WI38 (cell line): ENCODE measurements around the gene KCNQ1OT1.

Experiments used
- H3K4me3 ChIP-seq: 2 replicates; pipeline ENCODE4 v1.5.1; 2011; ENCODE audit warnings: low read depth, mild to moderate bottlenecking, control low read depth, low read length
- TF ChIP-seq, protein P1 (sequence below): IDR thresholded peaks from 2 replicates; pipeline ENCODE4 v1.5.1; 2012; ENCODE audit warnings: low read depth, mild to moderate bottlenecking, control low read depth, low read length

The KCNQ1OT1 gene

DNA sequence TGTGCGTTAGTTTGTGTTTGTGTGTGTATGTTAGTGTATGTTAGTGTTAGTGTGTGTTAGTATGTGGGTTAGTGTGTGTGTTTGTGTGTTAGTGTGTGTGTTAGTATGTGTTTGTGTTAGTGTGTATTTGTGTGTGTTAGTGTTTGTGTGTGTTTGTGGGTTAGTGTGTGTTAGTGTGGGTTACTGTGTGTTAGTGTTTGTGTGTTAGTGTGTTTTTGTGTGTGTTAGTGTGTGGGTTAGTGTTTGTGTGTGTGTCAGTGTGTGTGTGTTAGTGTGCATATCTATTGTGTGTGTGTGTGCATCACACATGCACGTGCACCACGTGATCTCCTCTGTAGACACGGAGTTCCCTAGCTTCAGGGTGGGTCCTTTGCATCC, 115.4 kb downstream of the KCNQ1OT1 start:
- H3K4me3 ChIP-seq = no peak overlapping the region
- TF ChIP-seq, protein P1, sequence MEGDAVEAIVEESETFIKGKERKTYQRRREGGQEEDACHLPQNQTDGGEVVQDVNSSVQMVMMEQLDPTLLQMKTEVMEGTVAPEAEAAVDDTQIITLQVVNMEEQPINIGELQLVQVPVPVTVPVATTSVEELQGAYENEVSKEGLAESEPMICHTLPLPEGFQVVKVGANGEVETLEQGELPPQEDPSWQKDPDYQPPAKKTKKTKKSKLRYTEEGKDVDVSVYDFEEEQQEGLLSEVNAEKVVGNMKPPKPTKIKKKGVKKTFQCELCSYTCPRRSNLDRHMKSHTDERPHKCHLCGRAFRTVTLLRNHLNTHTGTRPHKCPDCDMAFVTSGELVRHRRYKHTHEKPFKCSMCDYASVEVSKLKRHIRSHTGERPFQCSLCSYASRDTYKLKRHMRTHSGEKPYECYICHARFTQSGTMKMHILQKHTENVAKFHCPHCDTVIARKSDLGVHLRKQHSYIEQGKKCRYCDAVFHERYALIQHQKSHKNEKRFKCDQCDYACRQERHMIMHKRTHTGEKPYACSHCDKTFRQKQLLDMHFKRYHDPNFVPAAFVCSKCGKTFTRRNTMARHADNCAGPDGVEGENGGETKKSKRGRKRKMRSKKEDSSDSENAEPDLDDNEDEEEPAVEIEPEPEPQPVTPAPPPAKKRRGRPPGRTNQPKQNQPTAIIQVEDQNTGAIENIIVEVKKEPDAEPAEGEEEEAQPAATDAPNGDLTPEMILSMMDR = no peak

DNA sequence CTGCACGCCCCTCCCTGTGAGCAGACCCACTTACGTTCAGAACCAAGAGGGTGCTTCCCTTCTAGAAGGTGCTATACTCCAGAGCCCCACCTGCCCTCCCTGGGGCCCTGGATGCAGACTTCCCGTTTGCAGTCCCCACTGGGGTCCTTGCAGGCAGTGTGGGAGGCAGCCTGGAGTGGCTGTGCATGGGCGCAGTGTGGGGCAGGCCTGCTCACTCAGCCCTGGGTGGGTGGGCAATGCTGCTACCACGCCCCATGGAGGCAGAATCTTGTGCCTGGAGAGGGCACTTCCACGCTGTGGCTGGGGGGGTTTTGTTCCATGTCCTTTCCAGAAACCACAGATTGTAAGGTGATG, 116.2 kb downstream of the KCNQ1OT1 start:
- TF ChIP-seq, protein P1 = no peak
- H3K4me3 ChIP-seq = no peak overlapping the region

- H3K4me3 ChIP-seq = no peak overlapping the region
- TF ChIP-seq, protein P1 = no peak
These were observed 116.7 kb downstream of the KCNQ1OT1 start for GRCh38 chr11:2582946-2583604.

- TF ChIP-seq, protein P1 = no peak
- no peak overlapping the region for H3K4me3 ChIP-seq
These were observed 117.3 kb downstream of the KCNQ1OT1 start for GRCh38 chr11:2582351-2582945.

DNA sequence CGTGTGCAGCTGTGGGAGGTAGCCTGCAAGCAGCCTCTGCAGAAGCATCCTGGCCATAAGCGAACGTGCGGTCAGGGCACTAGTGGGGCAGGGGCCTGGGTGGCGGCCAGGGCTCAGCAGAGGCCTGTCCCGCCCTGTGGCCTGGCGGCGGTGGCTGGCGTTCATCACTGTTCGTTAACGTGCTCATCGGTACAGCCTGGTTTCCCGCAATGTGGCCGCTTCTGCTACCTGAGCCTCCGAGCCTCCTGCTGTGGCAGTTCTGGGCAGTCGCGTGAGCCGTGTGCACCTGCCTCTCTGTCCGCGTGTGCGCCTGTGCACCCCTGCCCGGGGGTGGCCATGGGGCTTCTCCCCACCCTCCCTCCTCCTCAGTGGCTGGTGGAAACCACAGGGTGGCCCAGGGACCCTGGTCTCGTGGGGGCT, 117.9 kb downstream of the KCNQ1OT1 start:
- no peak overlapping the region for H3K4me3 ChIP-seq
- TF ChIP-seq, protein P1 = no peak

DNA sequence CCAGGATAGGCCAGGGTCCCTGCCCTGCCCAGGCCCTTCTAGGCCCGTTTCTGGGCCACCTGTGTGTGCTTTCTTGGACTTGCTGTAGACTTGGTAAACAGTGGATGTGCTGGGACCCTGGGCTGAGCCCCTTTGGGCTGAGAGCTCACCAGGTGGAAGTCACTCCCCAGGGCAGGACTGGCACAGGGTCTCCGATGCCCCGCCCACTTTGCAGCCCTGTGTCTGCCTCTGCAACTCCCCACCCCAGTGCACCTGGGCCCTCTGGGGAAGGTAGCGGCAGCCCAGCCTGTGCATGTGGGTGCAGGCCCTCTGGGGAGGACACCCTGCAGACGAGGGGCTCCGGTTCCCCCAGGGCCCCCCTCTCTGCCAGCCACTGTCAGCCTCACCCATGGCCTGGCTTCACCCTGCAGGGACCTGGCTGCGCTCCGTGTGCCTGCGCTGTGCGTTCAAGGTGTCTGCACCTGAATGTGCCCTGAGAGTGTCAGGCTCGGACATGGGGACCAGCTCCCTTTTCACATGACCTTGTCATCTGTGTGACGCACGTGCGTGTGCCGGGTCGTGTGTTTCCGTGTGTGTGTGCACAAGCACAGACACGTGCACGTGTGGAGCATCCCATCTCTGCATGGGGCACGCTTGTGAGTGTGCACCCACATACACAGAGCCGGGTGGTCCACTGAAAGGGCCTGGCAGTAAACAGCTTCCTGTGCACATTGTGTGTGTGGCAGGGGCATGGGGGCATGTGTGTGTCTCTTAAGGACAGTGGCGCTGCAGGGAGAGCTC, 118.5 kb downstream of the KCNQ1OT1 start:
- TF ChIP-seq, protein P1 = no peak
- no peak overlapping the region for H3K4me3 ChIP-seq

DNA sequence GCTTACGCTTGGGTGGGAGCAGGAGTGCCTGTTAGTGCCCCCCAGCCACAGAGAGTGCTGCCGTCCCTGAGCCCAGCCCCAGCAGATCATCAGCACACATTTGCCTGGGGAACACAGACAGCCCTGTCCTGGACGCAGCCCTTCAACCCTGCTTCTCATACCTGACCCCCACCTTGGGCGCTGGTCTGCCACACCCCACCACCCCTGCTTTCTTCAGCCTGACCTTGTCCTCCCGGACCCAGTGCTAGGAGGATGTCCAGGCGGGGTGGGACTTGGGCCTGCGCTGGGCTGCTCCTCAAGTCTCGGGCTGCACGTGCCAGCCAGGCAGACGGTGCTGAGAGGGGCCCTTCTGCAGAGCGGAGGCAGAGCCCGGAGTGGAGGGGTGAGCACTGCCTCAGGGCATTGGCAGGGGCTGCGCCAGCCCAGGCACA, 119.2 kb downstream of the KCNQ1OT1 start:
- TF ChIP-seq, protein P1 = no peak
- H3K4me3 ChIP-seq = no peak overlapping the region
